Stimulated activated CD8-positive, alpha-beta memory T cell treated with anti-CD3 and anti-CD28 coated beads, Interleukin-12 subunit alpha, Interleukin-12 subunit beta, amount 100 ng/mL, for 4 hours (primary cell): Measurements from ENCODE around the gene PI4KA.

ENCODE experiments used
- DNase-seq: peaks from one replicate; pipeline ENCODE4 v3.0.0-alpha.2; 2020; ENCODE audit warnings: low read depth

The PI4KA gene

GRCh38 chr22:20815477-20816050 lies 43.0 kb downstream of the PI4KA start:
- no peak for DNase-seq

DNA sequence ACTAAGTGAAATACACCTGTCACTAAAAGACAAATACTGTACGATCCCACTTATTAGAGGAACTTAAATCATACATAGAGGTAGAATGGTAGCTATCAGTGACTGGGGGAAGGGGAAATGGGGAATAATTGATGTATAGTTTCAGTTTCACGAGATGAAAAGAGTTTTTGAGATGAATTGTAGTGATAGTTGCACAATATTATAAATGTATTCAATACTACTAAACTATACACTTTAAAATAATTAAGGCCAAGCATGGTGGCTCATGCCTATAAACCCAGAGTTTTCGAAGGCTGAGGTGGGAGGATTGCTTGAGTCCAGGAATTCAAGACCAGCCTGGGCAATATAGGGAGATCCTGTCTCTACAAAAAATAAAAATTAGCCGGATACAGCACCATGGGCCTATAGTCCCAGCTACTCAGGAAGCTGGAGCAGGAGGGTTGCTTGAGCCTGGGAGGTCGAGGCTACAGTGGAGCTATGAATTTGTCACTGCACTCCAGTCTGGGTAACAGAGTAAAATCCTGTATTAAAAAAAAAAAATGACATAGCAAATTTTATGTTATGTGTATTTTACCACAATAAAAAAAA lies 44.3 kb downstream of the PI4KA start:
- no peak for DNase-seq

GRCh38 chr22:20813056-20813455 lies 45.6 kb downstream of the PI4KA start:
- no peak for DNase-seq

- DNase-seq = no peak
These were observed 46.5 kb downstream of the PI4KA start for GRCh38 chr22:20811971-20812660.

DNA sequence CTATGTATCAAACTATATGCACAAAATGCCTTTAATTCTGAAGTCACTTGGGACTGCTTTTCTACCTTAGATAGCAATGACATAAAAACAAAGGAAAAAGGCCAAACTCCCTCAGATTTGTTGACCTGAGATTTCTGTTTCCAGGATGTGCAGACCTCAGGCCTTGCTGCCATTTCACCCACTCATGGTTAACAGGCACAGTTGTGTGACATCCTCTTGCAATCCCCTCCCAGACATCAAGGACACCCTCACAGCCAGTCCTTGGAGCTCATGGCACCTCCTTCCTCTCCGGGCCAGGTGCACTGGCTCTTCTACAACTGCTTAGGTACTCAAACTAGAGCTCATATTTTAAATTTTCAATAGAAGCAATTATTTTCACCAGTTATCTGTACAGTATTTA lies 47.4 kb downstream of the PI4KA start:
- DNase-seq = no peak

- DNase-seq = peak; percentile 4
These were observed 48.0 kb downstream of the PI4KA start for GRCh38 chr22:20810645-20811044.

DNA sequence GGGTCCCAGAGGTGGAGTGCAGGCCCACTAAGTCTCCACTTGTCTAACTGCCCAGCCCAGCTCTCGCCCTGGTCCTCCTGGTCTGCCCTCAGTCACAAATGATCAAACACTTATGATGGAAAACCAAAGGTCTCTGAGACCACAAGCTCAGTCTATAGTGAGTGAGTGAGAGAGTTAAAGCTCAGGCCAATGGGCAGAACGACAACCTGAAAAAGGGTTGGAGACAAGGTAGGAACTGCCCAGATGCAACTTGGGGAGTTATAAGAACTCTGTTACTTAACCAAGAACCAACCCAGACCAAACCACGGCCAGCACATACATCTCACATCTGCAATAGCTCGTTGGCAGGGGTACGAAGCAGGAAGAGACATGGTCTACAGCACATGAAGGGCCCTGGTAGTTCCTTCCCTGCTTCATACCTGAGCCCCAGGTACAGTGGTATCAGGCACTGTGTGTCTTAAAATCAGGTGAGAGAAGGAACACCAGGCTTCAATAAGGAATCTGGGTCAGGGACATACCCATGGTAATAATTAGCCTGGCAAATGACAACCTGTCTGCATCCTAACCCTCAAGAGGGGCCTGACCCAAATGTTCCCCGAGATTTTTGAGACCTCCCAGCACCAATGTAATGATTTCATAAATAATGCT lies 48.9 kb downstream of the PI4KA start:
- DNase-seq = no peak

DNA sequence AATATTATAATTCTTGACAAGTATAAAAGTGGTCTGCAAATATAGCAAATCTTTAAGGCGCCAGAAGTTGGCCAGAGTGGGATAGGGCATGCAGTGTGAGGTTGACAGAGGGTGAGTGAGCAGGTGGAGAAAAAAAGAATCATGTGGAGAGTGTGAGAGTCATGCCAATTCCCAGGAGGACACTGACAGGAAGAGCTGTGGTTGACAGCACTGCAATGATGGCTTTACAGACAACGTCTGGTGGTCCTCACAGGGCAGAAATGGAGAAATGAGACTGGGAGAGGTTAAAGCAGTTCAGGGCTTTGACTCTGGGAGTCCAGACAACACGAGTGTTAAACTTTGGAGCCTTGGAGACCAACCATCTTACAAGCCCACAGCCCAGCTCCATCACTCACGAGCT lies 49.8 kb downstream of the PI4KA start:
- no peak for DNase-seq

- DNase-seq = no peak
These were observed 51.3 kb downstream of the PI4KA start for GRCh38 chr22:20807315-20807752.

DNA sequence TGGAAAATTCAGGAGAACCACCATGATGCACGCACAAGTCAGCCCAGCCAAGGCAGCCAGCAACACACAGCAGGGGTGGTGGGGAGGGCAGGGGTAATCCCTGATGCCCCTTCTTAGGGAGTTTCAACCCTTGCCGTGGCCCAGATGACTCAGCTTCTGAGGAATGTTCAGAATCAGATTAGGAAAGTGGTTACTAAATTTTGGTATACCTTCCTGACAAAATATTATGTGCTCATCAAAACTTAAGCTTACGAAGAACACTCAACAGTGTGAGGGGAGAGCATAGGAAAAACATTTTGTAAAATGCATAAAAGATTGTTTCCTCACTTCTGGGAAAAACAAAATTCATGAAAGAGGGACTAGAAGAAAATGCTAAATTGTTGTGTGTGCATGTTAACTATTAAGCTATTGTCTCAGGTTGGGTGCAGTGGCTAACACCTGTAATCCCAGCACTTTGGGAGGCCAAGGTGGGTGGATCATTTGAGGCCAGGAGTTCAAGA lies 52.6 kb downstream of the PI4KA start:
- DNase-seq = no peak

DNA sequence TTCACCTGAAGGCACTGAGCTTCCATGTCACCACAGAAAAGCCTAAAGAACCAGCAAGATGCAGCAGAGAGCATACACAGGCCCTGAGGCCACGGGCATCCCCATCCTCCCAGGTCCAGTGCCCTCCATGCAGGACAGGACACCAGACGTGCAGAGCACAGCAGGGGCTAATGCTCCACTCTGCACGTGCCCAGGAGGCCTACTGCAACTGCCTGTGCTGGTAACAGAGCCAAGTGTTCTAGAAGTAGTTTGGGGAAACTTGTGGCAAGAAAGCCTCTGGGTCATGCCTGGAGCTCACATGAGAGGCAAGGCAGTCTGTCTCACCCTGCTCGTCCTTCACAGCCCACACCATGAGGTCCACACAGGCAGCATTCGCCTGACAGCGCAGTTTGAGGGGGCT lies 54.0 kb downstream of the PI4KA start:
- no peak for DNase-seq

GRCh38 chr22:20803696-20804324 lies 54.8 kb downstream of the PI4KA start:
- no peak for DNase-seq

GRCh38 chr22:20802922-20803553 lies 55.6 kb downstream of the PI4KA start:
- no peak for DNase-seq

GRCh38 chr22:20802452-20802851 lies 56.2 kb downstream of the PI4KA start:
- no peak for DNase-seq

GRCh38 chr22:20799449-20799848 lies 59.2 kb downstream of the PI4KA start:
- no peak for DNase-seq

DNA sequence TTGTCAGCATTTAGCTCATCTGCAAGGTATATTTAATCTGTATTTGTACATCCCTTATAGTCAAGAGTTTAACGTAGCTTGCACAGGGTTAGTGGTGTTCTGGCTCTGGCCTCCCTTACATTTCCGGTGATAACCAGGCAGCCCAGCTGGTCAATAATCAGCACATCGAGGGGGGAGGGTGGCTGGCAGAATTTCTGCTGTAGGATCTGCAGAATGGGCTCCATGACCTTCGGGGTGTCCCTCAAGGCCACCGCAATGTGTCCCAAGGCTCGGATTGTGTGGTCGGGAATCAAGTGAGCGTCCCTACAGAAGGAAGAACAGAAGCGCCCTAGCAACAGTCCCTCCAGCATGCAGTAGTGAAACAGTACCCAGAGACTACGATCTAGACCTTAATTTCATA lies 59.6 kb downstream of the PI4KA start:
- DNase-seq = no peak

- DNase-seq = no peak
These were observed 60.4 kb downstream of the PI4KA start for GRCh38 chr22:20798218-20798617.

GRCh38 chr22:20796731-20797130 lies 61.9 kb downstream of the PI4KA start:
- DNase-seq = no peak

GRCh38 chr22:20794650-20795413 lies 63.8 kb downstream of the PI4KA start:
- DNase-seq = no peak

DNA sequence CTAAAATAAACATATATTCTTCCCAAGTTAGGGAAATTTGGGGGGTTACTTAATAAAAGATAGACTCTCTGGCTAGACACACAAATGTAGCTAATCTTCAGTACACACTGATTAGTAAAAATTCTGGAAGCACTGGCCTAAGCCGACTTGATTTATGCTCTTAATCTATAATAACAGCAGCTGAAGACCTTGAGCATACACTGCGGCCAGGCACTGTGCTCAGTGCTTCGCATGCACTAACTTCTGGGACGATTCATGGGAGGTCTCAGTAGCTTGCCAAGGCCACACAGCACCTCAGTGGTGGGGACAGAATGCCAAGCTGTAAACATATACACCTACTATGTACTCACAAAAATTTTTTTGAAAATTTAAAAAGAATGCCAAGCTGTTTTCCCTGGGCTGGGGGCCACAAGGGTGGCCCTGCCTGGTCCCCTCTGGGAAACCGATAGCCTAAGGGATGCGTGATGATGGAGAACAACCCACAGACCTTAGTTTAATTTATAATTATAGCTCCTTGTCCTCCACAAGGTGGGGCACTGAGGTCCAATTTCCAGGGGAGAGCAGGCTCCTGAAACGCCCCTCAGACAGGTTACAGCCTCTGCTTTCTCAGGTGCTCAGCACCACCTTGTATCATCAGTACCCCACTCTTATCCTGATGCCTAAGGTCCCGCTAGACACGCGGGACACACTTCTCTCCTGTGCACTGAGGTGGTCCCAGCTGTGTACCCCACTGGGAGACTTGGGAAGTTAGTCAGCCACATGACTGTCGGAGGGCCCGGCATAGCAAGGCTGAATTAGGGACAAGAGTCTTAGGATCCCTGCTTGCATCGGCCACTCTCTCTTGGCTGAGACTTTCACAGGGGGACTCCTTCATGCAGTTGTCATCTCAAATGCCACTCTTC lies 64.6 kb downstream of the PI4KA start:
- DNase-seq = no peak
